HG03060 (cell line): ENCODE measurements around the gene SCFD2.
"Not testable (repeated sequence)": the region's sequence is repeated elsewhere in the genome, so short reads cannot be mapped to it uniquely, and the experiment has no call there.

Experiments
- ATAC-seq: cut with Tn5 transposase; IDR thresholded peaks from one replicate; pipeline ENCODE4 v1.9.1; 2021; ENCODE audit warnings: low read depth, moderate number of reproducible peaks; ENCODE audit not compliant: unreplicated experiment

SCFD2 gene

DNA sequence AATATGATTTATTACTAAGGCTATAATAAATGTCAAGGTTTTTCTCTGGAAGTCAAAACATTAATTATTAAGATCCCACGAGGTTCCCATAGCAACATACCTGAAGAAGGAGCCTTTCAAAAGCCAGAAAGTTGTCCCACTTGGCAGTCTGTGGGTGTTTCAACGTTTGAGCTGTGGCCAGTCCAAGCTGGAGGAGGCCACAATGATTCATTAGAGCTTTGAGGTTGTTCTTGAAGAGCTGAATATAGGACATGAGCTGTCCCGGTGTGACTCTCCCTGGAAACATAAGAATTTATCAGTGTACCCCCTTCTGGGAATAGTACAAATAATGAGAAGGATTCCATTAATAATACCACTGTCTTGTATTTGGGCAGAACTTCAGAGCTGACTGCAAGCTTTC is 92.1 kb downstream of the SCFD2 start:
- no peak for ATAC-seq

- ATAC-seq = no peak
These were observed 98.8 kb downstream of the SCFD2 start for GRCh38 chr4:53267026-53267425.

GRCh38 chr4:53255986-53256385 is 109.9 kb downstream of the SCFD2 start:
- ATAC-seq = not testable (repeated sequence)

DNA sequence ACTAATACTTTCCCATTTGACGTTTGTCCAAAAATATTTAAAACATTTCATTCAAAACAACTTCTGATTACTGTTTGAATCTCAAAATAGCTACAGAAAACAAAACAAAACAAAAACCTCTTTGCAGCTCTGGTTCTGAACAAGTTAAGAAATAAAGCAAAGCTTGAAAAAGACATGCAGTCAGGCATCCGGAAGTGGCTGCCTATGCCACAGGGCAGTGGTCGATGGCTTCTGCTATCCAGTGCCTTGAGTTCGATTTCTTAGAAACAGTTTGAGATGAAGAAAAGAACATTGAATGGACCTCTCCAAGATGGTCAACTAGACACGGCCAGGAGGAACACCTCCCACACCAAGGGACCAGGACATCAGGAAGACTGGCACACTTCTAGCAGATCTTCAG is 125.3 kb downstream of the SCFD2 start:
- ATAC-seq = no peak

DNA sequence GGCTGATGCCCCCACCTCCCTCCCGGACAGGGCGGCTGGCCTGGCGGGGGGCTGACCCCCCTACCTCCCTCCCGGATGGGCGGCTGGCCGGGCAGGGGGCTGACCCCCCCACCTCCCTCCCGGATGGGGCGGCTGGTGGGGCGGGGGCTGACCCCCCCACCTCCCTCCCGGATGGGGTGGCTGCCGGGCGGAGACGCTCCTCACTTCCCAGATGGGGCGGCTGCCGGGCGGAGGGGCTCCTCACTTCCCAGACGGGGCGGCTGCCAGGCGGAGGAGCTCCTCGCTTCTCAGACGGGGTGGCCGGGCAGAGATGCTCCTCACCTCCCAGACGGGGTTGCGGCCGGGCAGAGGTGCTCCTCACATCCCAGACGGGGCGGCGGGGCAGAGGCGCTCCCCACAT is 127.5 kb downstream of the SCFD2 start:
- ATAC-seq = not testable (repeated sequence)

DNA sequence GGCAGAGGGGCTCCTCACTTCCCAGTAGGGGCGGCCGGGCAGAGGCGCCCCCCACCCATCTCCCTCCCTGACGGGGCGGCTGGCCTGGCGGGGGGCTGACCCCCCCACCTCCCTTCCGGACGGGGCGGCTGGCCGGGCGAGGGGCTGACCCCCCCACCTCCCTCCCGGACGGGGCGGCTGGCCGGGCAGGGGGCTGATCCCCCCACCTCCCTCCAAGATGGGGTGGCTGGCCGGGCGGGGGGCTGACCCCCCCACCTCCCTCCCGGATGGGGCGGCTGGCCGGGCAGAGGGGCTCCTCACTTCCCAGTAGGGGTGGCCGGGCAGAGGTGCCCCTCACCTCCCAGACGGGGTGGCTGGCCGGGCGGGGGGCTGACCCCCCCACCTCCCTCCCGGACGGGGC is 128.1 kb downstream of the SCFD2 start:
- not testable (repeated sequence) for ATAC-seq

GRCh38 chr4:53236624-53237023 is 129.2 kb downstream of the SCFD2 start:
- not testable (repeated sequence) for ATAC-seq

- no peak for ATAC-seq
These were observed 130.3 kb downstream of the SCFD2 start for GRCh38 chr4:53235547-53235946.

GRCh38 chr4:53234669-53235068 is 131.2 kb downstream of the SCFD2 start:
- no peak for ATAC-seq

DNA sequence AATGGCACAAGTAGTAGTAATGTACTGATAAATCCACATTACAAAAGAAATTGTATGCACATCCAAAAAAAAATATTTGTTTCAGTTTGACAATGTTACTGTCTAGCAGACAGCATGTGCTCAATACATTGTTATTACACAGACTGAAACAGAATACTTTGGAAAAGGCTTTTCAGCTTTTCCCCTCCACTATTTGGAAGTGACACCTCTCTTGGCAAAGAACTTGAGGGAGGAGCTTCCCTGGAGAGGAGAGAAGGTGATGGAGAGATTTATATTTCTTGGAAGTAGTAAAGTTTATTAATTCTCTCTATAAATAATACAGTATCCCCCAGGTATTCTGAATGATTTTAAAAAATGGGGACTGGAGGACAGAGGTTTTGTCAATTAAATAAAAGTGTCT is 131.8 kb downstream of the SCFD2 start:
- ATAC-seq = no peak

DNA sequence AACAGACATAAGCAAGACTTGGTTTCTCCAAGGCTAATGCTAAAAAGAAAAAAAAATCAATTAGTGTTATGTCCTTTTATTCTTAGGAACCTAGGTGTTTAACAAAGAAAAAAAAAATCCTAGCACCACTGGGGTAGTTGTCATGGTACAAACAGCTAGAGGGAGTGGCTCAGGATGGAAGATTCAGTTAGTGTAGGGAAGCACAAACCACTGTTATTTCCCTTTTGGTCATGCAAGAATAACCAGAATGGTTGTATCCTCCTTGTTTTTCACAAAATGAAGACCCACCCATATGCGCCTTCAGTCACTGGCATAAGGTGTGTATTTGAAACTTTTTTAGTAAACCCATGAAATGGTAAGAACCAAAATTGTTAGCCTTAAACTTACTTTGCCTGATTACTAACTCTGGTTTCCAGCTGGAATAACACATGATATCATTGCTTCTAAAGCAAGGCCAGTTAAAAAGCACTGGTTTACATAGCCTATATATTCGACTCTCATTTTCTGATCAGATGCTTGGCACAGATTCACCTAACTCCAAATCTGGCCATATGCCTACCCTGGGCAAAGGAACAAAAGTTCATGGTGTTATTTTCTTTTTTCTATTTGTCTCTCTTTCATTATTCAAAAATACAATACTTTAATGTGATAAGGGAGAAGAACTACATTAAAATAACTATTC is 132.6 kb downstream of the SCFD2 start:
- ATAC-seq = no peak

DNA sequence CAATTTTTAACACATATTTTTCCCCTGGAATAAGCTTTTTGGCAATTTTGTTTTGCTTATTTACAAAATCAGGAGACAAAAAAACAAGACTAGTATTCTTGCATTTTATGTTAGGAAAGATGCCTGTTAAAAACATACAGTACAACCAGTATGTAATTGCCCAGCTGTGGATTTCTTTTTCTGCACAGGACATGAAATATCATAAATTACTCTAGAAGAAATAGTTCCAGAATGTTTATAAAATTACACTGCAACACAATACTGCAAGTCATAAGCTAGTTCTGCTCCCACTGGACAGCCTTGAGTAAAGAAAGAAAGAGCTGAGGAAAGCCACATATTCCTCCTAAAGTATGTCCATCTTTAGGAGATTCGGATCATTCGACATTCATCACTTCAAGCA is 133.5 kb downstream of the SCFD2 start:
- ATAC-seq = no peak

- no peak for ATAC-seq
These were observed 137.8 kb downstream of the SCFD2 start for GRCh38 chr4:53228036-53228435.

DNA sequence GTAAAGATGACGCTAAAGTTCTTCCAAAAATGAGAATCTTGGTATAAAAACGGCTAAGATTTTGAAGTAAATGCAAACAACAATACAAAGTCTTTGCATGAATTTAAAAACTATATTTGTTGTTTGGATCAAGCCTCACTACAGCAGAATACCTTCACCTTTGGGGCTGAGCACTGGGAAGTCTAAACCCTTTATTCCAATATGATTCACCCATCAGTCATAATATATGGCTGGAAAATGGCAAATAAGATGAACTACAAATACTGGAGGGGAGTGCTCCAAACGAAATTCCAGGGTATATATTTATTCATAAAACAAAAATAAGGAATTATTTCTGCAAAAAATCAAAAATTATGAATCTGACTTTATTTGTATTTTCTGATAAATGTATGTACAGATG is 138.4 kb downstream of the SCFD2 start:
- ATAC-seq = no peak

- ATAC-seq = no peak
These were observed 143.9 kb downstream of the SCFD2 start for GRCh38 chr4:53221832-53222480.

GRCh38 chr4:53219148-53219547 is 146.7 kb downstream of the SCFD2 start:
- ATAC-seq = not testable (repeated sequence)

GRCh38 chr4:53208753-53209152 is 157.1 kb downstream of the SCFD2 start:
- ATAC-seq = no peak

DNA sequence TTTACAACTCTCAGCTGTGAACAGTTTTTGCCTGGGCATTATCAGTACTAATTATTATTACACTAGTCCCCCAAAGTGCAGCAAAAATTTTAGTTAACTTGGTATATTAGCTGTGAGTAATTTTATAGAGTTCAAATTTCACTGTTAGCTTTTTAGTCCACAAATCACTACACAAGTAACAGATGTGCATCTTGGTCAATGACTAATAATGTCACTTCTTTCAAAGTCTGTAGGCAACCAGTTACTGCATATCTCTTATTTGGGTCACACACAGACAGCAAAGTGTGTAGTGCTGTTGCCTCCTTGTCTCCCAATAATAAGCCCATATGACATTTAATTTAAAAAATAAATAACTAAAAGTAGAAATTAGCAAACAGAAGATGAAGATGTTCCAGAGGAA is 159.9 kb downstream of the SCFD2 start:
- ATAC-seq = no peak

GRCh38 chr4:53199356-53199755 is 166.5 kb downstream of the SCFD2 start:
- no peak for ATAC-seq

DNA sequence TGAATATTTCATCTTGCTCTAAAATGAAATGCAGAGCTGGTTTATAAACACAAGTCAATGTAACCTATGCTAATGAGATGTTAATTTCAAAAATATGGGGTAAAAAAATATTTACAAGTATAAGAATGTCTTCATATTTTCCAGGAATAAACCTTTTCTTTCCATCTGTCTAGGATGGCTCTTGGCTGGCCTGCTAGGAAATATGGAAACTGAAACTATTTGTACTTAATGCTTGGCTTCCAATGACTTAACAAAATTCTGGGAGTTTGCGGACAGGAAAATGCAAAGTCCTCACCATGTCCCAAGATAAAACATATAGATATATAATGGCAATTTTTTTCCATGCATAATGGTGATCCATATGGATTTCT is 168.1 kb downstream of the SCFD2 start:
- ATAC-seq = no peak

DNA sequence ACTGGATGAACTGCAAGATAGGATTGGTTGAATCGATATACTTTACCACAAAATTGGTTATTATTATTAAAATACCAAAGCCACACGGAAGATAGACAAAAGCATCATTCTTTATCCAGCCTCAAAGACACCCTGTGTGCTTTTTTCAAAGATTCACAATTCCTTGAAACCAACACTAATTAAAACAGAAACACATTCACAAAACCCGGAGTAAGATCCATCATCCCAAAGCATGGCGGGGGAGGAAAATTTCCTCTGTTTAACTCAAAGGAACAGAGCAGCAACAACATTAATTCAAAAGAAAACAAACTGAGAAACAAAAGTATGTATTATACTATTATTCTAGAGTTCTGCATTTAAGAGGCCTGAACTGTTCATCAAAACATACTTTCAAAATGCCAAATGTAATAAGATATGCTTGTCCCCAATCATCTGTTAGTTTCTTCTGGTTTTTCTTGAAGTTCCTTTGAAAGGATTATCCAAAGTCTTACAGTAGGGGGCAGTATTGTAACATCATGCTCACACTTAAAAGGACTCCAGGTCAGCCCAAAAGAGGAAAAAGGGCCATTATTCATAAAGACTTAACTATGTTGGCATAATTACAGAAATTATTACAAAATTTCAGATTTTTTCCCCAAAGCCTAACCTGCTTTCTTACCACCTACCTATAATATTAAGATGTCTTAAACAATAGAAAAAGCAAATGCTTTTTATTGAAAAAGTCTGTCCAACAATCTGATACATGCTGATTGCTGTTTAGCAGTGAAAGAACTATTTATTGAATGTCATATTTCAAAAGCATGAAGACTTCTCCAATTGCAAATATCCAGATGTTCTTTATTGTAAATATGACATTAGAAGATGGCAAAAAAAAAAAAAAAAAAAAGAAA is 168.7 kb downstream of the SCFD2 start:
- no peak for ATAC-seq
